NCI-H2196 (cell line): Measurements from ENCODE around the gene TBC1D17.

Experiments used
- DNase-seq: peaks from one replicate; lab custom pipeline; 2025; ENCODE audit not compliant: unreplicated experiment; lab: John Stamatoyannopoulos, UW

TBC1D17 gene

GRCh38 chr19:49933643-49934042, 56.1 kb downstream of the TBC1D17 start:
- DNase-seq, result no peak

- no peak for DNase-seq
These were observed 59.0 kb downstream of the TBC1D17 start for GRCh38 chr19:49936549-49936948.

- DNase-seq, result peak; percentile 86
These were observed 60.4 kb downstream of the TBC1D17 start for GRCh38 chr19:49937750-49938381.
